ENCODE measurements around the gene GSN. TPM values are rescaled to one million over a fixed set of nuclear protein-coding genes. Genes with fewer than 3 reads are reported as not detected.
"Not testable (repeated sequence)": the region's sequence is repeated elsewhere in the genome, so short reads cannot be mapped to it uniquely, and the experiment has no call there.

Gene GSN
- total and polyA plus RNA-seq, 12 donors: 78.5 to 735 (median 293) TPM

DNA sequence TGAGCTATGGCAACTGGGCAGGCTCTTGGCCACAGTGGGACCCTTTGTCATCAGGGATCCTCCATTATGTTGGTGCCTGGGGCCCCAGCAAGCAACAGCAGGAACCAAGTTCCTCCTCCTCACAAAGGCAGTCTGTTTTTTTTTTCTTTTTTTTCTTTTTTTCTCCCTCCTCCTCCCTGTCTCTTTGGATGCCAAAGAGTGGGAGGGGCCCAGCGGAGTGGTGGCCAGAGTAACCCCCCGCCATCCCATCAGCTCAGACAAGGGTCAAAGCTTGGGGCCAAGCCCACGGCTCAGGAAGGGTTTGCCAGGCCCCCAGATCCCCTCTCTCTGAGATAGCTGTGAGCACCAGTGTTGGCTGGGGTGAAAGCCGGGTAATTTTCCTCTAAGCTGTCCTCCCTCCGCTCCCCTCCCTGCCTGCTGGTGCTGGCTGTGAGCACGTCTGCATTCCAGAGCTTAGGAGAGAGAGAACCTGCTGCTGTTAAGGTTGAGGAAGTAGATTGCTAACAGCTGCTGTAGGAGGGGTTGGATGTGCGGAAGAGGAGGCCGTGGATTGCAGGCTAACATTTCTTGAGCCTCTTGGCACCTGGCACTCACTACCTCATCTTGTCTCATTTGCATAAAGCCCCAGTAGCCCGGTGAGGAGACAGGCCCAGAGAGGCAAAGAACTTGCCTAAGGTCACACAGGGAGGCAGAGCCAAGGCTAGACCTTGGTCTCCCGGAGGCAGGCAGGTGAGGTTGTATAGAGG is 21.2 kb downstream of the GSN start:
- peak overlapping the region; percentile 69 to 99 (median 95) for H3K27ac ChIP-seq
- no peak overlapping the region for H3K4me3 ChIP-seq
- no peaks in the 10 kb centered on the region for H3K36me3 ChIP-seq (replicated peaks in 1 of 2)
- 6 to 17% (median 10%) methylated on average over 6 to 10 of the region's 10 CpGs for WGBS, 4 donors
- intact Hi-C loops (cut with DNase I): no loop called here
- peaks cover 61 to 71% of the 10 kb centered on the region in 2 donors for H3K4me1 ChIP-seq (replicated peaks in 1 of 2)
- no peaks in the 10 kb centered on the region for H3K9me3 ChIP-seq (replicated peaks in 1 of 3)
- peak in 1 of 2 donors; percentile 71 for TF ChIP-seq POLR2A (IDR thresholded peaks at IDR 0.05)
- TF ChIP-seq, protein P1, sequence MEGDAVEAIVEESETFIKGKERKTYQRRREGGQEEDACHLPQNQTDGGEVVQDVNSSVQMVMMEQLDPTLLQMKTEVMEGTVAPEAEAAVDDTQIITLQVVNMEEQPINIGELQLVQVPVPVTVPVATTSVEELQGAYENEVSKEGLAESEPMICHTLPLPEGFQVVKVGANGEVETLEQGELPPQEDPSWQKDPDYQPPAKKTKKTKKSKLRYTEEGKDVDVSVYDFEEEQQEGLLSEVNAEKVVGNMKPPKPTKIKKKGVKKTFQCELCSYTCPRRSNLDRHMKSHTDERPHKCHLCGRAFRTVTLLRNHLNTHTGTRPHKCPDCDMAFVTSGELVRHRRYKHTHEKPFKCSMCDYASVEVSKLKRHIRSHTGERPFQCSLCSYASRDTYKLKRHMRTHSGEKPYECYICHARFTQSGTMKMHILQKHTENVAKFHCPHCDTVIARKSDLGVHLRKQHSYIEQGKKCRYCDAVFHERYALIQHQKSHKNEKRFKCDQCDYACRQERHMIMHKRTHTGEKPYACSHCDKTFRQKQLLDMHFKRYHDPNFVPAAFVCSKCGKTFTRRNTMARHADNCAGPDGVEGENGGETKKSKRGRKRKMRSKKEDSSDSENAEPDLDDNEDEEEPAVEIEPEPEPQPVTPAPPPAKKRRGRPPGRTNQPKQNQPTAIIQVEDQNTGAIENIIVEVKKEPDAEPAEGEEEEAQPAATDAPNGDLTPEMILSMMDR (IDR thresholded peaks at IDR 0.05): no peak
- no peaks in the 10 kb centered on the region for H3K27me3 ChIP-seq
- DNase-seq: peak; percentile 55 to 89 (median 83)

DNA sequence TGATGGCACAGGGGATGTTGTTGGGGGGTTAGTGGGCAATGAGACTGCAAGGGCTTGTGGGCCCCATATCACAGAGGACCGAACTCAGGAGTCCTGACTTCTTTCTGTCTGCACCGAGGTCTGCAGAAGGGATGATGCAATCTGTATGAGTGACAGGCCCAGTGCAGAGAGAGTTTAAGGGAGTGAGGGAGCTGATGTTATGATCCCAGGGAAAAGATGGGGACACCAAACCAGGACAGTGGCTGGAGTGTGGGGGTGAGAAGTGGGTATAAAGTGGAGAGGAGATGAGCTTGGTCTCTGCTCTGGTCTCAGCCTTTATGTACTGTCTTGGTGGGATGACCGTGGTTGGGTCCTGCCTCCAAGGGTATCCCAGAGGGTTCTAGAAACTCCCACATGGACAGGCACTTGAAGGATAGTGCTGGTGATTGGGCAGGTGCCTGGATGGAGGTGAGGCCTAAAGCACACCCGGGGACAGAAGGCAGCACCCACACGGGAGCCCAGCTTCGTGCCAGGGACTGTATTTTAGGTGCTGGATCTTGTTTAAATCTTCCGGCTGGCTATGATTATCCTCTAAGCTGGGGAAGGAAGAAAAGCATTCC is 21.9 kb downstream of the GSN start:
- peaks cover 59 to 71% of the 10 kb centered on the region in 2 donors for H3K4me1 ChIP-seq (replicated peaks in 1 of 2)
- H3K36me3 ChIP-seq (replicated peaks in 1 of 2): no peaks in the 10 kb centered on the region
- no peak overlapping the region for H3K4me3 ChIP-seq
- no peaks in the 10 kb centered on the region for H3K9me3 ChIP-seq (replicated peaks in 1 of 3)
- H3K27ac ChIP-seq: peak overlapping the region; percentile 69 to 99 (median 95)
- peak in 1 of 7 donors; percentile 44 for DNase-seq
- WGBS, 4 donors: 59 to 81% (median 65%) methylated on average over 6 to 7 of the region's 7 CpGs
- H3K27me3 ChIP-seq: no peaks in the 10 kb centered on the region
- intact Hi-C loops (cut with DNase I): no loop called here
- TF ChIP-seq POLR2A (IDR thresholded peaks at IDR 0.05): no peak

DNA sequence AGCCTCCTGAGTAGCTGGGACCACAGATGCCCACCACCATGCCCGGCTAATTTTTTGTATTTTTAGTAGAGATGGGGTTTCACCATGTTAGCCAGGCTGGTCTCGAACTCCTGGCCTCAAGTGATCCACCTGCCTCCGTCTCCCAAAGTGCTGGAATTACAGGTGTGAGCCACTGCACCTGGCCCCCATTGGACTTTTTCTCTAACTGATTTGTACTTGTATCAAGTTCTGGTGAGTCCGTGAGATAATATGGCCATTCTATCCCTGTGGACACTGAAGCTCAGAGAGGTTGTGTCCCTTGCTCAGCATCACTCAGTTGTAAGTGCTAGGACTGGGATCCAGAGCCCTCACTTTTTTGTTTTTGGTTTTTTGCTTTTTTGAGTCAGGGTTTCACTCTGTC is 23.6 kb downstream of the GSN start:
- H3K9me3 ChIP-seq (replicated peaks in 1 of 3); intact Hi-C loops (cut with DNase I); DNase-seq; H3K36me3 ChIP-seq (replicated peaks in 1 of 2); H3K4me3 ChIP-seq; H3K27me3 ChIP-seq; H3K27ac ChIP-seq: not testable (repeated sequence)
- WGBS, 4 donors: 69 to 93% (median 77%) methylated on average over 4 of the region's 4 CpGs
- peaks cover 50 to 69% of the 10 kb centered on the region in 2 donors for H3K4me1 ChIP-seq (replicated peaks in 1 of 2)

DNA sequence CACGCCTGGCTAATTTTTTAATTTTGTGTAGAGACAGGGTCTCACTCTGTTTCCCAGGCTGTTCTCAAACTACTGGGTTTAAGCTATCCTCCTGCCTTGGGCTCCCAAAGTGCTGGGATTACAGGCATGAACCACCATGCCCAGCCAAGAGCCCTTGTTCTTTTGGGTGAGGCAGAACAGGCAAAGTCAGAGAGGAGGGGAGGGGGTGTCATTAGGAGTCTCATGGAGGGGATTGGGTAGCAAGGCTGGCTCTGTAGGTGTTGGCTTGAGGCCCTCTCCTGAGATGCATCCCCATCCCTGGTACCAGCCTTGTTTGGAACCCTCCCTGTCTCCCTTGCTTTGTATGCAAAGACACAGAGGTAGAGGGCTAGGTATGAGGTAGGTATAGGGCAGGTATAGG is 24.1 kb downstream of the GSN start:
- H3K4me1 ChIP-seq (replicated peaks in 1 of 2): peaks cover 45 to 69% of the 10 kb centered on the region in 2 donors

DNA sequence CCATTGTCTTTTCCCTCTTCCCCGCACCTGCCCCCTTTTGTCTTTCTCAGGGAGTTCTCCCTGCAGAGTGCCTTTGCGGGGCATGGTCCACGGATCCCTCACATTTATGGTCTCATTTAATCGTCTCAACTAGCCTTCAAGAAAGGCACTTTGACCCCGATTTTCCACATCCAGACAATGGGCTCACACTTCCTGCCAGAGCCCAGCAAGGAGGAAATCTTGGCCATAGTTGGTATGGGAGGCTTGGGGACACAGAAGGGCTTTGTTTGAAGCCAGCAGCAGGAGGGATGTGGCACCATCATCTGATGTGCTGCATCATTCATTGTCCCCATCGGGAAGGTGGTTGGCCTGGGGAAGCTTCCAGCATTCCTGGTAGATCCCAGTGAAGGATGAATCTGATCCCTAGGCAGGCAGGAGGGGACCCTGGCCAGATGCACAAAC is 24.9 kb downstream of the GSN start:
- no peaks in the 10 kb centered on the region for H3K36me3 ChIP-seq (replicated peaks in 1 of 2)
- DNase-seq: no peak
- 81 to 87% (median 83%) methylated on average over 5 to 6 of the region's 6 CpGs for WGBS, 4 donors
- H3K9me3 ChIP-seq (replicated peaks in 1 of 3): no peaks in the 10 kb centered on the region
- H3K27ac ChIP-seq: no peak overlapping the region
- peaks cover 38 to 68% of the 10 kb centered on the region in 2 donors for H3K4me1 ChIP-seq (replicated peaks in 1 of 2)
- H3K4me3 ChIP-seq: no peak overlapping the region
- TF ChIP-seq, protein P1 (IDR thresholded peaks at IDR 0.05): no peak
- TF ChIP-seq POLR2A (IDR thresholded peaks at IDR 0.05): no peak
- intact Hi-C loops (cut with DNase I): no loop called here
- no peaks in the 10 kb centered on the region for H3K27me3 ChIP-seq

More for the DNA sequence above, 24.1 kb downstream of the GSN start:
- H3K27me3 ChIP-seq: no peaks in the 10 kb centered on the region
- TF ChIP-seq, protein P1 (IDR thresholded peaks at IDR 0.05): no peak
- TF ChIP-seq POLR2A (IDR thresholded peaks at IDR 0.05): no peak
- intact Hi-C loops (cut with DNase I): no loop called here
- no peak overlapping the region for H3K27ac ChIP-seq
- no peaks in the 10 kb centered on the region for H3K9me3 ChIP-seq (replicated peaks in 1 of 3)
- no peak overlapping the region for H3K4me3 ChIP-seq
- no peak for DNase-seq
- H3K36me3 ChIP-seq (replicated peaks in 1 of 2): no peaks in the 10 kb centered on the region
- 83 to 100% (median 88%) methylated on average over 1 of the region's 1 CpG for WGBS, 4 donors

Data from adrenal gland (tissue), 12 donors.